Glomerular visceral epithelial cell (primary cell): Measurements from ENCODE around the gene UNC79.

Experiments
- DNase-seq: peaks from one replicate; pipeline ENCODE4 v3.0.0-alpha.2; 2016; ENCODE audit errors: extremely low spot score

The UNC79 gene

DNA sequence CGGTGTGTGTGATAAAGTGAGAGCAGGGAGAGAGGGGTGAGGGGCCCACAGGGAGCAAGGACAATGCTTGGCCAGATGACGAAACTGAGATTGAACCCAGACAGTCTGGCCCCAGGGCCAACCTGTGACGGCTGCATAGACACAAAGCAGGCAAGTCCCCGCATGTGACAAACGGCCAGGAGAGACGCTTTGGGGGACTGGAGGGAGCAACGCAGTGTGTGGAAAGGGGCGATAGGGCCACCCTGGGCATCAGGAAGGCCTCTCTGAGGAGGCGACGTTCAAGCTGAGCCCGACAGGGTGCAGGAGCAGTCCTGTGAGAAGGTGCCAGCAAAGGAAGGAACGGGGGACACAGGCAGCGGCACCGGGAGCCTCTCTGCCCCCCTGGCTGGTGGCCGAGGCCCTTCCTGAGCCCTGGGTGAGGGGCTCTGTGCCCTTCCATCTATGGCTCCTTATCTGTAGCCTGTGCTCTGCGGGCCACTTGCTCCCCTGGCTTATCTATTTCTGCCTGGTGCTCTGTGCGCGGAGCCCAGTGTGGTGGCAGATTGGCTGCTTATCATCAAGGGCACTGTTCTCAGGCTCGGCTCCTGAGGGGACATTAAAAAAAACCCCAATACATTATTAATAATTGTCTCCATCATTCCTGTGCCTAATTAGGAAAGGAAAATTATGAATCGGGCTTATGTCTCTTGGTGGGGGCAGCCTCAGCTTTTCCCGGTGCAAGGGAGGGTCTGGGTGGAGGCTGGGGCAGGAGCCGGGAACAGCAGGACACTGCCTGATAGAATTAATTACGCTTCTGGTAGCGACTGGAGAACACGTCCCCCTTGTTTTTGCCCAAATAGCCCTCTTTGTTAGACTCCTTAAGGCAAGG lies 317.7 kb downstream of the UNC79 start:
- DNase-seq: no peak

DNA sequence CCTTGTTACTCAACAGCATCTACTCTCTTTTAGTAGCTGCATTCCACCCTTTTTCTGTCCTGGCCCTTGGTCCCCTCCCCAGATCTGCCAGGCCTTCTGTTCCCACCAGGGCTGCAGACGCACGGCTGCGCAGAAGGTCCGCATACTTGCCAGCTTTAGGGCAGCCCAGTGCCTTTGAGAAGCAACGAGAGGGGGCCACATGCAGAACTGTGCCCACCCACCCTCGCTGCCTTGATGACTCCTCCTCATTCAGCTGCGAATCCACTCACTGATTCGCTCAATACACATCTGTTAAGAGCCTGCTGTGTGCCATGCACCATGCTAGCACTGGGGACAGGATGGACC lies 318.3 kb downstream of the UNC79 start:
- DNase-seq: no peak

DNA sequence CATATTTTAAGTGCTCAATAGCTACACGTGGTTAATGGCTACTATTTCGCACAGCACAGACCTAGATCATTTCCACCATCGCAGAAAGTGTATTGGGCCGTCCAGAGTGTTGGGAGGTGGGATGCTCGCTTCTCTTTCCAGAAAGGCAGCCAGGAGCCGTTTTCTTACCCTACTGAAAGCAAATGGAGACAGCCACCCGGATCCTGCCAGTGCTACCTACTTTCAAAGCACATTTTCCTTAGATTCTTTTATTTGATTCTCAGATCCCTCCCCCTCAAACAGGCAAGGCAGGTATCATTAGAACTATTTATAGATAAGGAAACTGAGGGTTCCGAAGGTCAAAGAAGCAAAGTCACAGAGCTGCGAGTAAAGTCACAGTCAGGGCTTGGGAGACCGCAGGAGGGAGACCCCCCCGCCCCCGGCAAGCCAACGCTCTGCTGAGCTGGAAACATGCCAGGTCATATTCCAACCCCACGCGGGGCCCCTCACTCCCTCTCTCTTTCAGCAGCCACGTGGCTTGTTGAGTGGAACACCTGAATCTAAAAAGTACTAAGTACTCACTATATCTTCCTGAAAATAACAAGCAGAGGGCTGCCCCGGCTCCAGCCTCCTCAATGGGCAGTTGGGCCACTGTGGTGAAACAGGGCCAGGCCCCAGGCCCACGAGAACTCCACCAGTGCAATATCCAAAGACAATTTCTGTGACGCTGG lies 321.4 kb downstream of the UNC79 start:
- DNase-seq: no peak

DNA sequence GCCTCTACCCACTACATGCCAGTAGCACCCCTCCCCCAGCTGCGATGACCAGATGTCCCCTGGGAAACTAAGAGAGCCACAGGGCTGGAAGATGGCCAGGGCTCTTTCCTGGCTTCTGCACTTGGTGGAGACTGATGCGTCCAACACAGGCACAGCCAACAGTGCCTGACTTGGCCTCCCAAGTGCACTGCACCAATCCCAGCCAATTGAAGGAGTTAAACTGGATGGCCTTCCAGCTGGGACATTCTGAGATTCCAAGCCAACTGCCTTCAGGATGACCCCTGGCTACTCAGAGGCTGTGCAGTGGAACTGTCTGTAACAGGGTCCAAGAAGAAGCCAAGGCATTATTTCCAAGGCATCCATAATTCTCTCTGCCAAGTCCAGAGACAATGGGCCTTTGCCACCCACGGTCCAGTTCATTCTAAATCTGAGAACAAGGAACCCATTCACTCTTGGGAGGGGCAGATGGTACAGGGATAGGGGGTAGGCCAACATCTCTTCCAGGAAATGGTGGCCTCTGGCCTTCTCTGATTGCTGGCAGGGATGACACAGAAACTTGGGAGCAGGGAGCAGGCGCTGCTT lies 322.3 kb downstream of the UNC79 start:
- no peak for DNase-seq

DNA sequence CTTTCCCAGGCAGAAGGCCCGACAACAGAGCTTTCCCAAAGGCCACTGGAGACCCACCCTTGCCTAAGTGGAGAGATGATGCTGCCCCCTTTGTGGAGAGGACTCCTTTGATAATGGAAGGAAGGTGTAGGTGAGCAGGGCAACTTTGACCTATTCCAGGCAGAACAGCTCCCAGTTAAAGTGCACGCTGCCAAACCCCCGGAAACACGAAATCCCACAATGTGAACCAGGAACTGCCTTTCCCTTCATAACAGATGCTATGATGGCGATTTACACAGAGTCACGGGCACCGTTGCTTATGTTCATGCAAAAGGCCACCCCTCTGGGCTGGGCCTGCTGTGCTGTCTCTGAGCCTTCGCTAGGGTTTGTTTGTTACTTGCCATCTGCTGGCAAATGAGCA lies 322.9 kb downstream of the UNC79 start:
- DNase-seq: no peak

DNA sequence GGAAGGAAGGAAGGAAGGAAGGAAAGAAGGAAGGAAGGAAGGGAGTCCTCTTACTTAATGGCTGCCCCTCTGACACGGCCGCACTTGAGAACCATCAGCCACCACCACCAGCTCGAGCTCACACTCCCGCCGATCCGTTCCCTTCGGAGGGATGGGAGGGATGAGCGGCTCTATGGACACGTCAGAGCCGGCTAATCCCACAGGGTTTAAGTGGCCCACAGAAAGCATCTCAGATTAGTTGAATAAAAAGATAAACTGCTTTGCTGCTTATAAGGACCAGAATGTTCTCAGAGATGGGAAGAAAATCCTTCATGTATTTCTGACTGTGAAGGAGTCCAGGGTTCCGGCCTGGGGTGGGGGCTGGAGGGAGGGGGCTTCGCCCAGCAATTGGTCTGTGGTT lies 326.5 kb downstream of the UNC79 start:
- DNase-seq: no peak
